Peyer's patch (tissue), 4 donors: ENCODE results near the gene ERC1.

Experiments used
- CTCF ChIP-seq, 6 experiments: fragments of 450-650 bp in 4 of 6; fragments of 200-600 bp in 2 of 6; sonication (generic) in 1 of 6; IDR thresholded peaks; one replicate each; pipeline ENCODE4 v1.5.1; 2017 to 2019; ENCODE audit warnings: antibody characterized with exemption in 6 of 6, mild to moderate bottlenecking in 3 of 6, moderate library complexity in 1 of 6
- POLR2A ChIP-seq, 2 donors: fragments of 450-650 bp; IDR thresholded peaks; one replicate each; pipeline ENCODE4 v1.5.1; 2017; ENCODE audit warnings: antibody characterized with exemption in 2 of 2, mild to moderate bottlenecking in 2 of 2, moderate library complexity in 2 of 2

- no peak for TF ChIP-seq CTCF (IDR thresholded peaks at IDR 0.05)
- TF ChIP-seq POLR2A (IDR thresholded peaks at IDR 0.05), result no peak
Measured at GRCh38 chr12:1199700-1200099, 208.7 kb downstream of the ERC1 start.
